Mesenchymal stem cell (in vitro differentiated cells and primary cell): Measurements from ENCODE around the gene SRP68.

Experiments
- DNase-seq: peaks from one replicate; pipeline ENCODE4 v3.0.0-alpha.2; 2013
- H2AFZ ChIP-seq: one replicate; pipeline ENCODE4 v1.6.1; 2013; ENCODE audit warnings: low read depth, mild to moderate bottlenecking, control low read depth, inconsistent platforms, low read length, moderate library complexity
- H2AK5ac ChIP-seq: 2 replicates; pipeline ENCODE4 v1.6.1; 2013; ENCODE audit warnings: low read length, moderate library complexity, mild to moderate bottlenecking, inconsistent platforms; ENCODE audit not compliant: severe bottlenecking
- H2BK120ac ChIP-seq: one replicate; pipeline ENCODE4 v1.6.1; 2013; ENCODE audit warnings: low read depth, mild to moderate bottlenecking, inconsistent platforms, low read length, moderate library complexity
- H2BK12ac ChIP-seq, 2 experiments: one replicate each; pipeline ENCODE4 v1.6.1; 2013; ENCODE audit warnings: inconsistent platforms in 2 of 2, low read length in 2 of 2, mild to moderate bottlenecking in 2 of 2, moderate library complexity in 2 of 2, control low read depth in 1 of 2
- H2BK15ac ChIP-seq: one replicate; pipeline ENCODE4 v1.6.1; 2013; ENCODE audit warnings: mild to moderate bottlenecking, low read depth, inconsistent platforms; ENCODE audit not compliant: poor library complexity, severe bottlenecking
- H2BK5ac ChIP-seq: 2 replicates; pipeline ENCODE4 v1.6.1; 2013; ENCODE audit warnings: low read depth, mild to moderate bottlenecking, low read length, control low read depth, inconsistent platforms; ENCODE audit not compliant: poor library complexity, severe bottlenecking
- H3K14ac ChIP-seq, 2 experiments: one replicate each; pipeline ENCODE4 v1.6.1; 2013; ENCODE audit warnings: inconsistent platforms in 2 of 2, low read length in 2 of 2, control low read depth in 1 of 2, mild to moderate bottlenecking in 1 of 2, moderate library complexity in 1 of 2
- H3K18ac ChIP-seq, 2 experiments: one replicate each; pipeline ENCODE4 v1.6.1; 2013; ENCODE audit warnings: inconsistent platforms in 2 of 2, low read length in 2 of 2, control low read depth in 1 of 2, low read depth in 1 of 2, mild to moderate bottlenecking in 1 of 2
- H3K23ac ChIP-seq, 2 experiments: one replicate each; pipeline ENCODE4 v1.6.1; 2013; ENCODE audit warnings: inconsistent platforms in 2 of 2, low read length in 2 of 2, mild to moderate bottlenecking in 2 of 2, moderate library complexity in 2 of 2, control low read depth in 1 of 2
- H3K27ac ChIP-seq: 2 replicates; pipeline ENCODE4 v1.5.1; 2013; ENCODE audit warnings: mild to moderate bottlenecking, moderate library complexity, low read length, control low read depth, inconsistent platforms; ENCODE audit not compliant: poor library complexity, severe bottlenecking
- H3K27me3 ChIP-seq, 2 experiments: 2 replicates each; pipeline versions ENCODE4 v1.6.1 to v1.7.0; 2013; ENCODE audit warnings: low read length in 2 of 2, mild to moderate bottlenecking in 2 of 2, moderate library complexity in 2 of 2, control low read depth in 1 of 2, inconsistent platforms in 1 of 2; ENCODE audit not compliant: control insufficient read depth in 1 of 2, insufficient read depth in 1 of 2
- H3K36me3 ChIP-seq, 2 experiments: 2 replicates each; pipeline versions ENCODE4 v1.6.1 to v1.7.0; 2013; ENCODE audit warnings: low read length in 2 of 2, control low read depth in 1 of 2, inconsistent platforms in 1 of 2, low read depth in 1 of 2, mild to moderate bottlenecking in 1 of 2; ENCODE audit not compliant: insufficient read depth in 2 of 2, control insufficient read depth in 1 of 2
- H3K4ac ChIP-seq, 2 experiments: one replicate each; pipeline ENCODE4 v1.6.1; 2013; ENCODE audit warnings: inconsistent platforms in 2 of 2, low read length in 2 of 2, mild to moderate bottlenecking in 2 of 2, moderate library complexity in 2 of 2, control low read depth in 1 of 2, low read depth in 1 of 2
- H3K4me1 ChIP-seq: 2 replicates; pipeline ENCODE4 v1.6.1; 2013; ENCODE audit warnings: low read depth, low read length, control low read depth; ENCODE audit not compliant: control insufficient read depth, insufficient read depth
- H3K4me2 ChIP-seq: 2 replicates; pipeline ENCODE4 v1.6.1; 2013; ENCODE audit warnings: low read length, mild to moderate bottlenecking, inconsistent platforms; ENCODE audit not compliant: poor library complexity, severe bottlenecking
- H3K4me3 ChIP-seq, 2 experiments: 2 replicates each; pipeline versions ENCODE4 v1.5.1 to v1.7.0; 2013; ENCODE audit warnings: low read length in 2 of 2, mild to moderate bottlenecking in 2 of 2, control low read depth in 1 of 2, low read depth in 1 of 2; ENCODE audit not compliant: insufficient read depth in 1 of 2
- H3K79me1 ChIP-seq: replicated peaks from 2 replicates; pipeline ENCODE4 v1.6.1; 2013; ENCODE audit warnings: mild to moderate bottlenecking, control low read depth, low read length, inconsistent platforms; ENCODE audit not compliant: poor library complexity, severe bottlenecking
- H3K9ac ChIP-seq: 2 replicates; pipeline ENCODE4 v1.7.0; 2013; ENCODE audit warnings: mild to moderate bottlenecking, low read length, moderate library complexity
- H3K9me3 ChIP-seq: 2 replicates; pipeline ENCODE4 v1.7.0; 2013; ENCODE audit warnings: mild to moderate bottlenecking, low read length; ENCODE audit not compliant: control insufficient read depth
- H4K8ac ChIP-seq: one replicate; pipeline ENCODE4 v1.6.1; 2013; ENCODE audit warnings: inconsistent platforms, mild to moderate bottlenecking, low read length, moderate library complexity
- H4K91ac ChIP-seq: one replicate; pipeline ENCODE4 v1.6.1; 2013; ENCODE audit warnings: mild to moderate bottlenecking, low read length, inconsistent platforms
- WGBS: methylation state at CpG from one replicate; pipeline ENCODE4 v1.1.7; 2013; ENCODE audit warnings: mixed read lengths; 5-methylcytosine and 5-hydroxymethylcytosine counted together

The SRP68 gene

GRCh38 chr17:76119409-76120371, 47.4 kb upstream of the SRP68 start:
- no peak overlapping the region for H3K23ac ChIP-seq
- DNase-seq = no peak
- H2BK12ac ChIP-seq = no peak overlapping the region
- no peak overlapping the region for H4K8ac ChIP-seq
- H3K27me3 ChIP-seq = peaks cover 0 to 21% of the 10 kb centered on the region in 2 experiments
- H3K4me3 ChIP-seq = no peak overlapping the region
- H3K14ac ChIP-seq = no peak overlapping the region
- H3K36me3 ChIP-seq = no peaks in the 10 kb centered on the region
- no peak overlapping the region for H3K27ac ChIP-seq
- no peak overlapping the region for H2AK5ac ChIP-seq
- no peaks in the 10 kb centered on the region for H3K79me1 ChIP-seq
- no peak overlapping the region for H2BK120ac ChIP-seq
- H2AFZ ChIP-seq = no peak overlapping the region
- H3K18ac ChIP-seq = no peak overlapping the region
- 73% methylated on average over 19 of the region's 19 CpGs for WGBS
- no peak overlapping the region for H4K91ac ChIP-seq
- no peak overlapping the region for H3K4me2 ChIP-seq
- no peak overlapping the region for H3K4ac ChIP-seq
- H3K9me3 ChIP-seq = no peaks in the 10 kb centered on the region
- H2BK15ac ChIP-seq = no peak overlapping the region
- no peak overlapping the region for H3K9ac ChIP-seq
- H3K4me1 ChIP-seq = peaks cover 16% of the 10 kb centered on the region
- H2BK5ac ChIP-seq = no peak overlapping the region

GRCh38 chr17:76115138-76115754, 42.9 kb upstream of the SRP68 start:
- H3K79me1 ChIP-seq = no peaks in the 10 kb centered on the region
- H2BK5ac ChIP-seq = no peak overlapping the region
- no peak overlapping the region for H3K27ac ChIP-seq
- no peak overlapping the region for H3K23ac ChIP-seq
- H3K4me2 ChIP-seq = no peak overlapping the region
- H3K14ac ChIP-seq = no peak overlapping the region
- peaks cover 0 to 4% of the 10 kb centered on the region in 2 experiments for H3K27me3 ChIP-seq
- no peak overlapping the region for H4K91ac ChIP-seq
- no peak overlapping the region for H4K8ac ChIP-seq
- H3K4me3 ChIP-seq = no peak overlapping the region
- no peak overlapping the region for H2AFZ ChIP-seq
- no peak overlapping the region for H3K4ac ChIP-seq
- peaks cover 5% of the 10 kb centered on the region for H3K4me1 ChIP-seq
- H3K18ac ChIP-seq = no peak overlapping the region
- no peak for DNase-seq
- WGBS = 98% methylated on average over 7 of the region's 7 CpGs
- no peak overlapping the region for H3K9ac ChIP-seq
- H2BK15ac ChIP-seq = no peak overlapping the region
- no peaks in the 10 kb centered on the region for H3K36me3 ChIP-seq
- H2AK5ac ChIP-seq = no peak overlapping the region
- H2BK120ac ChIP-seq = no peak overlapping the region
- no peaks in the 10 kb centered on the region for H3K9me3 ChIP-seq
- no peak overlapping the region for H2BK12ac ChIP-seq

GRCh38 chr17:76111956-76112355, 39.6 kb upstream of the SRP68 start:
- Histone ChIP-seq H3K18ac (no peak overlapping the region), H2AK5ac (no peak overlapping the region), H4K8ac (no peak overlapping the region), H2BK120ac (no peak overlapping the region), H2AFZ (no peak overlapping the region), H4K91ac (no peak overlapping the region), H2BK5ac (no peak overlapping the region), H3K4me3 (no peak overlapping the region), H2BK15ac (no peak overlapping the region), H3K23ac (no peak overlapping the region), H3K9me3 (no peaks in the 10 kb centered on the region), H3K4me2 (no peak overlapping the region), H3K9ac (no peak overlapping the region), H3K79me1 (no peaks in the 10 kb centered on the region), H2BK12ac (no peak overlapping the region), H3K4me1 (no peaks in the 10 kb centered on the region), H3K36me3 (no peaks in the 10 kb centered on the region), H3K14ac (no peak overlapping the region), H3K27ac (no peak overlapping the region), H3K27me3 (no peaks in the 10 kb centered on the region), H3K4ac (no peak overlapping the region)
- whole genome bisulfite sequencing = 90% methylated on average over 2 of the region's 2 CpGs
- no peak for DNase-seq

DNA sequence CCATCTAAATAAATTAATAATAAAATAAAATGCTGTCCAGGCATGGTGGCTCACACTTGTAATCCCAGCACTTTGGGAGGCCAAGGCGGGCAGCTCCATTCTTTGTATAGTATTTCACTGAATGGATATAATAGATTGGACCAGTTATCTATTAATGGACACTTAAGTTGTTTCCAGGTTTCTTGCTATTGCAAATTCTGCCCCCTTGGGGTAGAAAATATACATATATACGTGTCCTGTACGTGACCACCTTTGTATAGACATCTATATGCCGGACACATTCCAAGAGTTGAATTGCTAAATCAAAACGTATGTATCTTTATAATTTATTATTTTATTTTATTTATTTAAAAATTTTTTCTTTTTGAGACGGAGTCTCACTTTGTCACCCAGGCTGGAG, 35.2 kb upstream of the SRP68 start:
- Histone ChIP-seq H4K8ac (no peak overlapping the region), H3K4ac (no peak overlapping the region), H2AFZ (no peak overlapping the region), H3K4me3 (no peak overlapping the region), H3K14ac (no peak overlapping the region), H3K4me1 (peaks cover 8% of the 10 kb centered on the region), H3K27ac (no peak overlapping the region), H3K18ac (no peak overlapping the region), H4K91ac (no peak overlapping the region), H2BK12ac (no peak overlapping the region), H3K23ac (no peak overlapping the region), H3K27me3 (no peaks in the 10 kb centered on the region), H3K9me3 (no peaks in the 10 kb centered on the region), H2BK120ac (no peak overlapping the region), H3K4me2 (no peak overlapping the region), H3K79me1 (peaks cover 4% of the 10 kb centered on the region), H2AK5ac (no peak overlapping the region), H2BK5ac (no peak overlapping the region), H3K36me3 (no peaks in the 10 kb centered on the region), H3K9ac (no peak overlapping the region), H2BK15ac (no peak overlapping the region)
- 100% methylated on average over 4 of the region's 6 CpGs for WGBS
- DNase-seq = no peak
